K562 (cell line): ENCODE results near the gene DVL3. TPM values are rescaled to one million over a fixed set of nuclear protein-coding genes. Genes with fewer than 3 reads are reported as not detected.
A peak's percentile ranks its signal among the peaks of the same experiment; 100 is the strongest.

Source experiments
- ARID3A ChIP-seq: IDR thresholded peaks from 2 replicates; pipeline ENCODE4 v1.6.1; 2012; ENCODE audit warnings: low read depth, low read length, improper control_type of control experiment, borderline replicate concordance
- BACH1 ChIP-seq: fragments of 200-800 bp; sonication (Bioruptor generic); IDR thresholded peaks from 2 replicates; pipeline ENCODE4 v1.6.1; 2016; ENCODE audit warnings: missing genetic modification characterization, missing compliant biosample characterization
- FOXJ2 ChIP-seq: fragments of 200-800 bp; sonication (Bioruptor generic); IDR thresholded peaks from 2 replicates; pipeline ENCODE4 v1.6.1; 2016; ENCODE audit warnings: missing genetic modification characterization, missing compliant biosample characterization
- FOXJ3 ChIP-seq: sonication (generic); formaldehyde crosslinking; IDR thresholded peaks from 2 replicates; pipeline ENCODE4 v1.4.0; 2020; ENCODE audit warnings: mild to moderate bottlenecking, missing genetic modification reagents
- FOXP4 ChIP-seq: sonication (generic); formaldehyde crosslinking; IDR thresholded peaks from 2 replicates; pipeline ENCODE4 v1.8.0; 2022; ENCODE audit warnings: mild to moderate bottlenecking, missing genetic modification reagents, borderline replicate concordance
- JUN ChIP-seq, 2 experiments: sonication (generic) in 1 of 2; formaldehyde crosslinking in 1 of 2; IDR thresholded peaks; 2 replicates each; pipeline versions ENCODE4 v1.6.1 to v1.8.0; 2012 to 2022; ENCODE audit warnings: borderline replicate concordance in 2 of 2, mild to moderate bottlenecking in 2 of 2, improper control_type of control experiment in 1 of 2, low read depth in 1 of 2, low read length in 1 of 2, missing genetic modification reagents in 1 of 2
- KLF16 ChIP-seq: IDR thresholded peaks from 2 replicates; pipeline ENCODE4 v1.6.1; 2016; ENCODE audit warnings: antibody characterized with exemption
- NCOR1 ChIP-seq: fragments of 450-650 bp; IDR thresholded peaks from 2 replicates; pipeline ENCODE4 v1.6.1; 2016; ENCODE audit warnings: mild to moderate bottlenecking, moderate library complexity
- POU5F1 ChIP-seq: fragments of 150-350 bp; IDR thresholded peaks from 2 replicates; pipeline ENCODE4 v1.6.1; 2014; ENCODE audit warnings: borderline replicate concordance, low read length, low read depth, mild to moderate bottlenecking; ENCODE audit not compliant: partially characterized antibody
- RB1 ChIP-seq: fragments of 450-650 bp; IDR thresholded peaks from 2 replicates; pipeline ENCODE4 v1.6.1; 2017; ENCODE audit warnings: low read depth, mild to moderate bottlenecking
- RBM17 ChIP-seq: fragments of 200-400 bp; formaldehyde crosslinking; IDR thresholded peaks from 2 replicates; pipeline ENCODE4 v1.6.1; 2017; ENCODE audit warnings: low read depth, mild to moderate bottlenecking, low read length, borderline replicate concordance
- SMAD4 ChIP-seq: fragments of 250-450 bp; sonication (Bioruptor Pico); conservative IDR thresholded peaks from 2 replicates; pipeline ENCODE4 v1.8.0; 2021; ENCODE audit warnings: inconsistent platforms, mild to moderate bottlenecking, moderate library complexity
- THAP12 ChIP-seq: fragments of 250-450 bp; sonication (Bioruptor Pico); IDR thresholded peaks from 2 replicates; pipeline ENCODE4 v1.9.0; 2021; ENCODE audit warnings: mild to moderate bottlenecking, inconsistent platforms
- ZNF511 ChIP-seq: sonication (generic); formaldehyde crosslinking; IDR thresholded peaks from 2 replicates; pipeline ENCODE4 v1.8.0; 2022; ENCODE audit warnings: mild to moderate bottlenecking, missing genetic modification reagents
- polyA plus RNA-seq, 8 experiments: library from polyadenylated mRNA; depleted of rRNA in 4 of 8; stranded (reverse) in 5 of 8; unstranded in 3 of 8; fragments of >200 nt; fragmentation: Nextera tagmentation in 2 of 8; fragmentation: Illumina TruSeq in 1 of 8; extraction: Ambion mirVana in 2 of 8; extraction: Trizol in 1 of 8; gene quantifications; 2 replicates each; pipeline versions ENCODE4 v1.2.1 to v1.2.3, GENCODE V29; 2011 to 2014; ENCODE audit warnings: inconsistent platforms in 1 of 8, missing spikeins in 1 of 8
- total RNA-seq, 7 experiments: library from RNA; depleted of rRNA in 6 of 7; stranded (reverse); fragments of >200 nt in 6 of 7; fragmentation: Illumina TruSeq in 2 of 7; extraction: Trizol in 2 of 7; gene quantifications; 2 replicates each; pipeline versions ENCODE4 v1.2.1 to v1.2.3, GENCODE V29; 2011 to 2021; ENCODE audit warnings: low replicate concordance in 1 of 7

Gene DVL3
- total and polyA plus RNA-seq, 9 of the 15 experiments (the other 6 are each of a cell fraction or from before 2014, with no cell fraction given) = 3.1 to 57.9 (median 20.1) TPM

- TF ChIP-seq FOXP4 (CRISPR knock-in tag) (no peak), ARID3A (no peak), FOXJ2 (no peak), THAP12 (0 out of 2 replicates have a peak, but pooled peaks have one; percentile 18), NCOR1 (no peak), RB1 (peak; percentile 85; the same call in 1 of the 2 replicates), SMAD4 (CRISPR knock-in tag) (peak; percentile 96), BACH1 (no peak), ZNF511 (CRISPR knock-in tag) (no peak; the same call in 1 of the 2 replicates), JUN (IDR thresholded peaks at IDR 0.05; ENCODE audit: borderline replicate concordance, low read depth, low read length) (0 out of 2 replicates have a peak, but pooled peaks have one; percentile 7), JUN (CRISPR knock-in tag; IDR thresholded peaks at IDR 0.05; ENCODE audit: borderline replicate concordance) (no peak), RBM17 (no peak), KLF16 (no peak), FOXJ3 (CRISPR knock-in tag) (no peak), POU5F1 (no peak)
Observed at GRCh38 chr3:184154885-184155643, at the start of gene DVL3 (continued).
